ENCODE measurements around the gene GSC2.
A peak's percentile ranks its signal among the peaks of the same experiment; 100 is the strongest.

GSC2 gene

DNA sequence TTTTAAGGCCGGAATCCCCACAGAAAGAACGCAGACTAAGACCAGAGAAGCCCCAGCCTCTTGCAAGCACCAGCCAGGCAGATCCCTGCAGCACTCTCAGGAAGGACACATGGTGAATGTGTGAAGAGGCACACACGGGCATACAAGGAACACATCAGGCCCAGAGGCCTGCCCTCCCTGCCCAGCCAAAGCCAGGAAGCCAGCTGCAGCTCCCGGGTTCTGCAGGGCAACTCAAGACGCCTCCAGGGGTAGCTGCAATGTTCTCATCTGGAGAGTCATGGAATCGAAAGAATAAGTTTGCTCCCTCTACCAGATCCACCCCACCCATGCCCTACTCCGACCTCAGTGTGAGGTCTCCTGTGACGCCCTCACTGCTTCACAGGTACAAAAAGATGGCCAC, 30.1 kb downstream of the GSC2 start:
- no peak for DNase-seq (ENCODE audit: low spot score)

DNA sequence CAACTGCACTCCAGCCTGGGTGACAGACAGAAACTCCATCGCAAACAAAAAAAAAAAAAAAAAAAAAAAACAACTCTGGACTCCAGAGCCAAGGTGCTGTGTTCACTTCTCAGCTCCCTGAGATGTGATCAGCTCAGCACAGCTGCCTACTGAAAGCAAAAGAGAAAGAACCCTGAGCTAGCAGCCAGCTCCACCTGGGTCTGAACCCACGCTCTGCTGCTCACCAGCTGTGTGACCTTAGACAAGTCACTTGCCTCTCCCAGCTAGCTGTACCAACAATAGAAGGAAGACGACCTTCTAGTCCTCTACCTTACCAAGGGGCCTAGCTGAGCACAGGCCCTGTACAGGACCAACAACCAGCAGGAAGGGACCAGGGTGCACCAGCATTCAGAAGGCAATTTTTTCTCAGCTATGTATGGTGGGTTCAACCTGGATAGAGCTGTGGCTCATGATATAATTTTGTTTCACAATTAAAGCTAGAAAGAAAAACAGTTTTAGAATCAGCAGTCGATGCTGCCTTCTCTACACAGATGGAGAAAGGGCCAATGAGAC, 31.7 kb downstream of the GSC2 start:
- no peak for DNase-seq (ENCODE audit: low spot score)

DNA sequence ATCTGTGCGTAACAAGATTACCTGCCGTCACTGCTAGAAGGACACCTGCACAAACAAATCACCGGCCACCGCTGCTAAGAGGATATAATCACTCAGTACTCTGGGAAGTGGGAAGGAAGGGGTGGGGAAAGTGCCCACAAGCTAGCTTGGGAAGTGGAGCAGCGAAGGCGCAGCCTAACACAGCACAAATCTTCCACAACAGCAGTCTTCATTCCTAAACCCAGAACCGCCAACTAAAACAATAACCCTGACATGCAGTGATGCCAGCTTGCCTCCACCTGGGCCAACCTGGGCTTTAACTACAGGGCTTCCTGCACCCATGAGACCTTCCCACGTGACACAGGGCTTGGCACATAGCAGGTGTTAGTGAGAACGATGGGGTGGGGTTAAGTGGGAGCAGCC, 33.0 kb downstream of the GSC2 start:
- DNase-seq (ENCODE audit: low spot score) = no peak

DNA sequence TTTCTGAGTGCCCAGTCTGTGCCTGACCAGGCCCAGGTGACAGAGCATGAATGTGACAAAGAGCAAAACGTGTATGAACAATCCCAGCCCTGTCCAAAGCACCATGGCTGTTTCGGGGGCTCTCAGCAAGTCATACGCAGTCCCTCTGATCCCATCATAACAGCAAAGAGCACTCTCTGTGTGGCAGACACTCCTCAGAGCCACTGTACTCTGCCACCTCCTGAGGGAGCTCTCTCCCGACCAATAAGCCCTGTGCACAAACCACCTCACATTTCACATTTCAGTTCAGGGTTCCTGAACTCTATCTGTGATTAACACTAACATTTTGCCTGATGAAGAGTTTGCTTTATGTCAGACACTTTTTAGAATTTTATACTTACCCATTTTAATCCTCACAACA, 34.5 kb downstream of the GSC2 start:
- no peak for DNase-seq (ENCODE audit: low spot score)

DNA sequence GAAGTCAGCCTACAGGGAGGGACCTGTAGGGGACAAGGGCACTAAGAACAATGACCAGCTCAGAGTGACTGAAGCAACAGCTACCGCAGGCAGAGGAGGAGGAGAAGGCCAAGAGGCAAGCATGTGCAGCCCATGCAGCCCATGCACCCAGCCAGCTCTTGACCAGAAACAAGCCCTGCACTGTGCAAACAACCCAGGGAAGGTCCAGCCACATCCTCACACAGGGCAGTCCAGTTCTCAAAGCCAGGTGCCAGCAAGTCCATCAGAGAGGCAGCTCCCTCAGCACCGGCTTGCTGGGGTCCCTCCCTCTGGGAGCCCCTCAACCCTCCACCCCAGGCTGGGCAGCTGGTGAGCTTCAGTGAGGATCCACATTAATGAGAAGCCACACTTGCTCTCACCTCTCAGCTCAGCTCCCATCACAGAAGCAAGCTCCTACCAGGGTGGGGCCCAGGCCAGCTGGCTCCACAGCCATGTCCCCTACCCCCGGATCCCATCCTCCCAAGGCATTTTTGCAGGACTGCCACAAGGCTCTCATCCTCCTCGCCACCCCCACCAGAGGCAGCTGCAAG, 35.0 kb downstream of the GSC2 start:
- no peak for DNase-seq (ENCODE audit: low spot score)

DNA sequence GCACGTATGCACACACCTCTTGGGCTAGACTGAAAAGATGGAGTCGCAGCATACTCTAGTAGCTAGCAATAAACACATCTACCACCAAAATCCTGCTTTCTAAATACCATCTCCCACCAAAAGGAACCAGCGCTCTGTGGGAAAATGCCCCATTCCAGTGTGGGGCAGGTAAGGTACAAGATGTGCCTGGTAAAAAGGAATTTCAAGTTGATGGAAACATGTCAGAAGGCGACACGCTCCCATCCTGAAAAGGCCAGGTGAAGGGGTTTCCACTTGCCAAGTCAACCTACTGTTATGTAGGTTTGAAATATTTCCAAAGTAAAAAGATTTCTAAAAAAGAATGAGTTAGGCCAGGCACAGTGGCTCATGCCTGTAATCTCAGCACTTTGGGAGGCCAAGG, 36.7 kb downstream of the GSC2 start:
- DNase-seq (ENCODE audit: low spot score) = no peak

DNA sequence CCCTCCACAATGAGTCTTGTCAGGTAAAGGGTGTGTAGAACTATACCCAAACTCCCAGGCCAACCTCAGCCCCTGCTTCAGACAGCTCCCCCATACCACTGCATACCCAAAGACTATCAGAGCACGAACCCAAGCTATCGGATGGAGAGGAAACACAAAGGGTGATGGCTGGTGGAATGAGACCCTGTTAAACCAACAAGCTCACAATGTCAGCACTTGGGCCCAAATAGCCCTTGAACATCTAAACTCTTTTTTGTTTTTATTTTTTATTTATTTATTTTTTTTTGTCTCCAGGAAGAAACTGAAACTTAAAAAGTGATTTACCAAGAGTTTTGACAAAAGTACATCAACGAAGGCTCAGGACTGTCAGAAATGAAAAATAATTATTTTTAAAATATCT, 38.5 kb downstream of the GSC2 start:
- no peak for DNase-seq (ENCODE audit: low spot score)

DNA sequence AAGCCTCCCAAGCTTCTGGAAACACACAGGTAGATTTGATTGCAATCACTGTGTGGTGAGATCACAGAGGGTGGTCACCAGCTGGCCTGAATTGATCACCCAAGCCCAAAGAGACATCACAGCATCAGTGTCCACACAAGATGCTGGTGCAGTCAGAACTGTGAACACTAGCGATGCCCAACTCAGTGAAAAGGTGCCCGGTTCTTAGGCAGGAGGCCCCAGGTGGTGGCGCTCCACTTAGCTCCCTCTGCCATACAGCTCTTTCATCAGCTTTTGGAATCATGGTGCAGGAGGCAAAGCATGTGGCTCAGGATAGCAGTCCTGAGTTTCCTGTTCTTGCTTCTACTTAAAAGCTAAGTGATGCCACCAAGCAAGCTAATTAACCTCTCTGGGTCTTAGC, 39.0 kb downstream of the GSC2 start:
- peak; percentile 32 for DNase-seq (ENCODE audit: low spot score)

DNA sequence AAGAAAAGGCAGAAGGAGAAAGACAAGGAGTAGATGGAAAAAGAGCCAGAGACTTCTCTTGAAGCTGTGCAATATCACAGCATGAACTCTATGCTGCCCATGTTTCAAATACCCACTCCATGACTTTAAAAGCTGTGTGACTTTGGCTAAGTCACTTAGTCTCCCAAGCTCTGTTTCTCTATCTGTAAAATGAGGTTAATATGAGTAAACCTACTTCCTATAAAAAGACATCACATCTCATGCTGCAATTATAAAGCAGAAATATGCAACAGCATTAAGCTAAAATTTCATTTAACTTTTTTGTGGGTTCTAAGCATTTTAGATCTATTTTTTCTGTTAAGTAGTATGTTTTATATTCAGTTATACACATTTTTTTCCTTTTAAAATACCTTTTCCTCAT, 39.4 kb downstream of the GSC2 start:
- no peak for DNase-seq (ENCODE audit: low spot score)

DNA sequence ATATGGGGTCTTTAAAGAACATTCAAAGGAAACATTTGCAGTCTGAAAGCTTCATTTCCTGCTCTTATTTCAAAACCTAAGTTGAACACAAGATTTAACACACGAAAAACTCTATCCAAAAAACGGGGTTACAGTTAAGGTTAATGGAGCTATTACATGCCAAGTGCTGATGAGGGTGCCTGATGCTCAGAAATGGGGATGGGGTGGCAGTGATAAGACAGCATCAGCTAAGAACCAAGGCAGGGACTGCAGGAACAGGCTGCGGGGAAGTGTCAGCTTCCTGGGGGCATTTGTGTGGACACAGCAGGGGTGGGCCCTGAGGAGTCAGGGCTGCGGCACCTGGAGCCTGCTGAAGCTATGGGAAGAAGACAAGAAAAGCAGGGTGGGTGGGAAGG, 40.0 kb downstream of the GSC2 start:
- no peak for DNase-seq (ENCODE audit: low spot score)

DNA sequence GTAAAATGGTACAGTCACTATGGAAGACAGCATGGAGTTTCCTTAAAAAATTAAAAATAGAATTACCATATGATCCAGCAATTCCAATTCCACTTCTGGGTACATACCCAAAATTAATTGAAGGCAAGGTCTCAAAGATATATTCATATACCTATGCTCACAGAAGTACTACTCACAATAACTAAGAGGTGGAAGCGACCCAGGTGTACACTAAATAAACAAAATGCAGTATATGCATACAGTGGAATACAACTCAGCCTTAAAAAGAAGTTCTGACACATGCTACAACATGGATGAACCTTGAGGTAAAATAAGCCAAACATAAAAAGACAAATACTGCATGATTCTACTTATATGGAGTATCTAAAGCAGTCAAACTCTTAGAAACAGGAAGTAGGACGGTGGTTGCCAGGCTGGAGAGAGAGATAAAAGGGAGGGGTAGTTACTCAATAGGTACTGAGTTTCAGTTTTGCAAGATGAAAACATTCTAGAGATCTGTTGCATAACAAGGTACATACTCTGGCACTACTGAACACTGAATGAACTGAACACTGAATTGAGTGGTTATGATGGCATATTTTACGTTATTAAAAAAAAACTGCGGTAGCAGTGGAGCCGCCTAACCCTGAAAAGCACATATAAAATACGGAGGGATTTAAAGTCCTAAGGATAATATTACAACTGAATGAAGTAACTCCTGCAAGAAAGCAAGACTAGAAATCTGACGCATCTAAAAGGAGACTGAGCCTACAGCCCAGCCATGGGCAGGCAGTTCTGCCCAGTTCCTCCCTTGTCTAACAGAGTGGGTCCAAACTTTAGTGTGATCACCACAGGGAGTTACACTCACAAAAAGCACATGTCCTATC, 40.7 kb downstream of the GSC2 start:
- DNase-seq (ENCODE audit: low spot score) = no peak

DNA sequence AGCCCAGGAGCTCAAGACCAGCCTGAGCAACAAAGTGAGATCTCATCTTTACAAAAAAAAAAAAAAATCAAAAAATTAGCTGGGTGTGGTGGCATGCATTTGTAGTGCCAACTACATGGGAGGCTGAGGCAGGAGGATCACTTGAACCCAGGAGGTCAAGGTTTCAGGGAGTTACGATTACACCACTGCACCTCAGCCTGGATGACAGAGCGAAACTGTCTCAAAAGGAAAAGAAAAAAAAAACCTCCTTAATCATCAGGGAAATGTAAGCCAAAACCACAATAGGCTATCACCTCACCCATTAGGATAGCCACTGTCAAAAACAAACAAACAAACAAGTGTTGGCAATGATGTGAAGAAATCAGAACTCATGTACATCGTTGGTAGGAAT, 41.3 kb downstream of the GSC2 start:
- no peak for DNase-seq (ENCODE audit: low spot score)

DNA sequence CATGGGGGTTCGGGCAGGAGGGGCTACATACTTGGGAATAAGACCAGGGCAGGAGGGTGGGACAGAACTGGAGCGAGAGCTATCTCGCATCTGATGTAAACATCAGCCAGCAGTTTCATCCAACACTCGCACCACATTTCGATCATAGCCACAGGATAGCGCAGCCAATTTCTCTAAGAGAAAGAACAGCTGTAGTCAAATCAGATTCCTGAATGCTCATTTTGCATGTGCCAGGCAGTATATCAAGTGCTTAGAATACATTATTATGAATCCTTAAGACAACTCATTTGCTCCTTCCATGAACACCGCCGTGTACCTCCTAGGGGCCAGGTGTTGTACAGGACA, 42.4 kb downstream of the GSC2 start:
- DNase-seq (ENCODE audit: low spot score) = no peak

DNA sequence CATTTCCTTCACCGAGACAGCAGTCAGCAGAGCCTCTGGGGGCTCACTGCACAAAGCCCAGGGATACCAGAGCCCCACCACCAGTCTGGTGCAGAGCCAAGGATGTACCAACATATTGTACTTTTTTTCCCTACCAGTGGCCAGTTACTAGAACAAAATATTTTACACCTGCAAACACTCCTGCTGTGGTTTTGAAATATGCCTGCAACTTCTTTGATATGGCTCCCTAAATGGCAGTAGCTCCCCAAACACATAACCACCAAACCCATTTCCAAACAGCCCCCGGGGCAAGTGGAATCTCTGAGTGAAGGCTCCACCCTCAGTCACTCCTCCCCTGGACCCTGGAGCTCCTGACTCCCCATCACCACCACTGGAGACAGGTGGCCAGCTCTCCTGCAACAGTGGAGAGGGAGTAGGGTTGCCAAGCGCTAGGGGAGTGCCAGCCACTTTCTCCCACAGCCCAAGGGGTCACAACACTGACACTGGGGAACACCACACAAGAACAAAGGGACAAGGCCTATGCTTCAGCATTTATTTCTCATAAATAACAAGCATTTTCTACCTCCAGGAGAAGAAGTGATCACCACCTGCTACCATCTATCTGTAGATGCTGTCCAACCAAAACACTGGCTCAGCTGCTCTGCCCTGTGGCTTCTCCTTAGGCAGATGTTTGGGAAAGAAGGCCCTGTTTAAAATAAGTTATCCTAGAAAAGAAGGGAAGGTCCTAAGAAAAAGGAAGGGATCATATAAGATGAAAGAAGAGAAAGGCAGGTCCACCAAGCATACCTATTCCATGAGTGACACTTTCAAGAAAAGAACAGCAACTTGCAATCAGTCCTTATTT, 43.0 kb downstream of the GSC2 start:
- DNase-seq (ENCODE audit: low spot score) = no peak

DNA sequence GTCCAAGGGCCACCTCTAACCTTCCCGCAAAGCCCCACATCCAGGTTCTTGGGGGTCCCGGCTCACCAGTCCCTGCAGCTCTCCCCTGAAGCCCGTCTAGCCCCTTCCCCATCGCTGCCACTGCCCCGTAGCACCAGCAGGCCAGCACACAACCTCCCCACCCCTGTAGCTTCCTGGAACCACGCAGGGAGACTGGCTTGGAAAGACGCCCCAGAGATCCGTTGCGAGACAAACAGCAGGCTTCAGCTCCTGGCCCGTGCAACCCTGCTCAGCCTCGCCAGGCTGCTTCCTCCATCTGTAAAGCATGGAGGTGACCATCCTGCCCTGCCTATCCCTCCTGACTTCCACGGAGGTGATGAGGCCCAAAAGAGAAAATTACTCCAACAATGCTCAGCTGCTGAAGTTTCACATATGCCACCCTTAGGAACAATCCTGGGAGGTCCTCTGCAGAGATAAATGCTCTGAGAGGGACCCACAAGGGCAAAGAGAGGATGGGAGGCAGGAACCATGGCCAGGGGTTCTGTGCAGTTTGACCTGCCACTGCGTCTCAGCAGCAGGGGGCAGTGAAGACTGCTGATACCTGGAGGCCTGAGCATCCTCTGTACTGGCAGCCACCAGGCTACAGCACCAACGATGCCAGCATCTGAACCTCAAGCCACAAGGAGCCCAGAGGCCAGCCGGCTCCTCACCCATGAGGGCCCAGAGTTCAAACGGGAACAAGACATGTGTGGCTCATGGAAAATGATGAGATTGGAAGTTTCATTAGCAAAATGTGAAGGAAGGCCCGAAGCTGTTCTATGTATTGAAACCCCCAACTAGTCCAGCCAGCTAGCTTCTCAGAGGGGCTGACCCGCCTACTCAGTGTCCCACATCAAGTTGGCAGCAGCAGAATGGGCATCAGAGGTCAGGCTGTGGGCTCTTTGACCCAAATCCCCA, 44.0 kb downstream of the GSC2 start:
- DNase-seq (ENCODE audit: low spot score) = peak; percentile 69

DNA sequence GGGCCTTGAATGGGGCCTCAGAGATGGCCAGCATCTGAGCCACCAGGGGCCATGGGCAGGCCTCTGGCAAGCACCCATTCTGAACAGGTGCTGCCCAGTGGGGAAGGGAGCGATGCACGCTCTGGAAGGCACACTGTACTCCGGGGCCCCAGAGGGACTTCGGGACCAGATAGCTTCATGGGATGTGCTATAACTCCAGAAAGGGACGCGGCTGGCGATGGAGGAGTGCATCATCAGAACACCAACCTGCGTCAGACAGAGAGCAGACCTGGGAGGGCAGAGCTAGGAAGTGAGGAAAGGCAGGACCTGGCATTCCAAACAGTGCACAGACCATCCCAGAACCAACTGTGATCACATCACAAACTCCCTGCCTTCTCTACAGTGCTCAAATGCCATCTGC, 44.6 kb downstream of the GSC2 start:
- DNase-seq (ENCODE audit: low spot score) = no peak

DNA sequence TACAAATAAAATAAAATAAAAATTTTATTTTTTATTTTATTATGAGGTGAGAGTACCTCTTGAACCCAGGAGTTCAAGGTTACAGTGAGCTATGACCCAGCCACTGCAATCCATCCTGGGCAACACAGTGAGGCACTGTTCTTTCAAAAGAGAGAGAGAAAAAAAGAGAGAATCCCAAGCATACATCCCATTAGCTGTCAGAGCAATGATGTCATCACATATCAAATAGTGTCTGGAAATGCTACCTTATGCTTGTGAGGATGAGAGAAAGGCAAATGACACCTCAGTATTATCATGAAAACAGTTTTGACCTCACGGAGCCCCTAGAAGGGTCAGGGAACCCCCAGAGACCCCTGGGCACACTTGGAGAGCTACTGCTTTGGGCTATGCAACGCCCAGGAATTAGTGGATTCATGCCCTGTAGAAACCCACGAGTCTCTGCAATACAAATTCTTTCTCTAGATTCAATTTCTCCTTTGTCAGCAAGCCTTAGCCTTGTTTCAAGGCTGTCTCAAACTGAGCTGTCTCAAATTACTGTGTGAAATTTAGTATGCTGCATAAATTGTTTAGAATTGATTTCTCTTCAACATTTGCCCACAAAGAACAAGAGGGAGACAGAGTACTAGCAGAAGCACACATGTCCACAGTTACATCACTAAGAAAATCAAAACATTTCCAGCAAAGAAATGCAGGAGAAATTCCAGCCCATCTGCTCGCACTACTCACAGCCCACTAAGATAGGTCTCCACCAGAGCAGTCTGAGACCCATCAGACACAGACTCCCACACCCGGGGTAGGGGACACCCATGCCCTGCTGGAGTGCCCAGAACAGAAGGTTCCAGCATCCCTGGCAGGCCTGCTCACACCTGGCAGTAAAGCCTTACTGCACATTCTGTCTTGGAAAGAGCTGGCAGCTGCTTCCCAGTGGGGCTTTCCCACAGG, 45.9 kb downstream of the GSC2 start:
- DNase-seq (ENCODE audit: low spot score) = peak; percentile 20

DNA sequence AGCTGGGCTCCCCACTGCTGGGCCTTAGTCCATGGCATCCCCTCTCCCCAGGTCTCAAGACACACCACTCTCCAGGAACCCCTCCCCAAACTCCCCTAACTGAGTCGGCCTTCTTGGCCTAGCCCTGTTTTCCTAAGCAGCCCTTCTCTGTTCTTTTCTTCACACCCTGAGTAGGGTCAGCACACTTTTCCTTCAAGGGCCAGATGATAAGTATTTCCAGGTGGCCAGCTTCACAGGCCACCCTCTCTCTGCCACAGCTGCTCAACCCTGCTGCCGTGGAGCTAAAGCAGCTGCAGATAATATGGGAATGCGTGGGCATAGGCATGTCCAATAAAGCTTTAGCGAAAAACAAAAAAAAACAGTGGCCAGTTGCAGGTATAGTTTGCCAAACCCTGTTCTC, 51.9 kb downstream of the GSC2 start:
- DNase-seq (ENCODE audit: low spot score) = no peak

DNA sequence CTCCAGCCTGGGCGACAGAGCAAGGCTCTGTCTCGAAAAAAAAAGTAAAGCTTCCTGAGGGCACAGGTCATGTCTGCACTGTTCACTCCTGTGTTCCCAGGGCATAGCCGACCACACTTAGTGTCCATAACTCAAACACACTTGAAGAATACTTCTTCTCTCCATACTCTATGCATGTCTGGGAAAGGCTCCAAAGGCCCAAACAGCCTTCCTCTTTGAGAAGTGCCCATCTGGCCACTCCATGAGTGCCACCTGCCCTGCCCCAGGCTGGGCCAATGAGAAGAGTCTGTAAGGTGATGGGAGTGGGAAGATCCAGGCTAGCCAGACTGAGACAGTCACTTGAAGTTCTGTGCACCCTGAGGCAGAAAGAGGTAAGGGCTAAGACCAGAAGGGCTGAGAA, 52.6 kb downstream of the GSC2 start:
- no peak for DNase-seq (ENCODE audit: low spot score)
